ENCODE data around the gene ULK2.

- TF ChIP-seq POLR2A (IDR thresholded peaks at IDR 0.05) (no peak), CTCF (IDR thresholded peaks at IDR 0.05) (no peak)
Observed at GRCh38 chr17:19905502-19905901, 37.8 kb upstream of the ULK2 start.
